Endometrium (tissue), 2 donors: ENCODE measurements around the gene FMN1.
"Not testable (repeated sequence)": the region's sequence is repeated elsewhere in the genome, so short reads cannot be mapped to it uniquely, and the experiment has no call there.

ENCODE experiments used
- FAIRE-seq: peaks from 2 replicates; lab custom pipeline; 2012; peaks lifted over from hg19 to GRCh38; lab: Jason Lieb, UNC
- donor health status: control.
- donor health status: control.

FMN1 gene

GRCh38 chr15:32966512-32966911 is 228.0 kb downstream of the FMN1 start:
- FAIRE-seq, result no peak

GRCh38 chr15:32965897-32966296 is 228.6 kb downstream of the FMN1 start:
- FAIRE-seq, result no peak

GRCh38 chr15:32959077-32959476 is 235.4 kb downstream of the FMN1 start:
- FAIRE-seq, result no peak

GRCh38 chr15:32957219-32957618 is 237.3 kb downstream of the FMN1 start:
- FAIRE-seq, result no peak

GRCh38 chr15:32956711-32957110 is 237.8 kb downstream of the FMN1 start:
- FAIRE-seq, result no peak

- FAIRE-seq, result no peak
These were observed 238.5 kb downstream of the FMN1 start for GRCh38 chr15:32956006-32956405.

GRCh38 chr15:32953533-32953910 is 241.0 kb downstream of the FMN1 start:
- no peak for FAIRE-seq

- no peak for FAIRE-seq
These were observed 241.5 kb downstream of the FMN1 start for GRCh38 chr15:32952901-32953532.

- FAIRE-seq, result no peak
These were observed 242.6 kb downstream of the FMN1 start for GRCh38 chr15:32951736-32952464.

GRCh38 chr15:32950051-32950450 is 244.5 kb downstream of the FMN1 start:
- FAIRE-seq, result not testable (repeated sequence)

GRCh38 chr15:32946210-32946609 is 248.3 kb downstream of the FMN1 start:
- FAIRE-seq, result no peak

- FAIRE-seq, result no peak
These were observed 250.1 kb downstream of the FMN1 start for GRCh38 chr15:32944431-32944830.

- FAIRE-seq, result no peak
These were observed 250.8 kb downstream of the FMN1 start for GRCh38 chr15:32943711-32944110.

GRCh38 chr15:32942401-32942841 is 252.1 kb downstream of the FMN1 start:
- no peak for FAIRE-seq

GRCh38 chr15:32941823-32942222 is 252.7 kb downstream of the FMN1 start:
- no peak for FAIRE-seq

GRCh38 chr15:32936976-32937375 is 257.5 kb downstream of the FMN1 start:
- FAIRE-seq, result no peak

- no peak for FAIRE-seq
These were observed 258.1 kb downstream of the FMN1 start for GRCh38 chr15:32936283-32936918.

GRCh38 chr15:32935139-32935538 is 259.4 kb downstream of the FMN1 start:
- no peak for FAIRE-seq

GRCh38 chr15:32933236-32933635 is 261.3 kb downstream of the FMN1 start:
- no peak for FAIRE-seq

- no peak for FAIRE-seq
These were observed 265.6 kb downstream of the FMN1 start for GRCh38 chr15:32928876-32929275.

- no peak for FAIRE-seq
These were observed 267.4 kb downstream of the FMN1 start for GRCh38 chr15:32927124-32927523.

GRCh38 chr15:32923176-32923575 is 271.3 kb downstream of the FMN1 start:
- no peak for FAIRE-seq

GRCh38 chr15:32922541-32922940 is 272.0 kb downstream of the FMN1 start:
- FAIRE-seq, result no peak
